Vagina (tissue), 2 donors: Measurements from ENCODE around the gene ACTN4.
"Not testable (repeated sequence)": the region's sequence is repeated elsewhere in the genome, so short reads cannot be mapped to it uniquely, and the experiment has no call there.

ENCODE experiments used
- CTCF ChIP-seq, 3 experiments: fragments of 450-650 bp in 2 of 3; fragments of 200-600 bp in 1 of 3; sonication (generic) in 1 of 3; IDR thresholded peaks; one replicate each; pipeline ENCODE4 v1.5.1; 2017 to 2019; ENCODE audit warnings: antibody characterized with exemption in 3 of 3, mild to moderate bottlenecking in 2 of 3, moderate library complexity in 2 of 3
- POLR2A ChIP-seq, 2 donors: fragments of 450-650 bp; IDR thresholded peaks; one replicate each; pipeline ENCODE4 v1.6.1; 2017; ENCODE audit warnings: antibody characterized with exemption in 2 of 2, mild to moderate bottlenecking in 2 of 2, moderate library complexity in 2 of 2
- POLR2AphosphoS5 ChIP-seq, 2 donors: sonication (generic); formaldehyde crosslinking; IDR thresholded peaks; one replicate each; pipeline ENCODE4 v1.9.0; 2017; ENCODE audit warnings: antibody characterized with exemption in 2 of 2, mild to moderate bottlenecking in 2 of 2, low read depth in 1 of 2; ENCODE audit not compliant: insufficient read depth in 1 of 2

GRCh38 chr19:38770228-38770948, 122.9 kb downstream of the ACTN4 start:
- TF ChIP-seq CTCF (IDR thresholded peaks at IDR 0.05); POLR2A (IDR thresholded peaks at IDR 0.05); POLR2AphosphoS5 (IDR thresholded peaks at IDR 0.05; ENCODE audit: insufficient read depth in 1 of 2, low read depth in 1 of 2): not testable (repeated sequence)
